GM19240 (cell line): ENCODE data around the gene PDP2.

Experiments
- DNase-seq: peaks from one replicate; pipeline ENCODE4 v3.0.0; 2011; ENCODE audit warnings: low spot score; ENCODE audit not compliant: insufficient read length

PDP2 gene

GRCh38 chr16:66903544-66904427, 23.5 kb downstream of the PDP2 start:
- DNase-seq, result no peak

- no peak for DNase-seq
Measured at GRCh38 chr16:66904428-66904845, 24.1 kb downstream of the PDP2 start.

- no peak for DNase-seq
Measured at GRCh38 chr16:66904846-66905632, 24.7 kb downstream of the PDP2 start.

GRCh38 chr16:66905633-66906539, 25.6 kb downstream of the PDP2 start:
- DNase-seq, result no peak

- DNase-seq, result no peak
Measured at GRCh38 chr16:66906916-66907836, 26.9 kb downstream of the PDP2 start.

- no peak for DNase-seq
Measured at GRCh38 chr16:66908116-66908515, 27.8 kb downstream of the PDP2 start.

- DNase-seq, result no peak
Measured at GRCh38 chr16:66908762-66909559, 28.6 kb downstream of the PDP2 start.

- DNase-seq, result no peak
Measured at GRCh38 chr16:66910175-66910940, 30.0 kb downstream of the PDP2 start.

GRCh38 chr16:66911112-66911511, 30.8 kb downstream of the PDP2 start:
- DNase-seq, result no peak

- DNase-seq, result no peak
Measured at GRCh38 chr16:66911801-66912200, 31.5 kb downstream of the PDP2 start.

- DNase-seq, result no peak
Measured at GRCh38 chr16:66913081-66913480, 32.8 kb downstream of the PDP2 start.

- DNase-seq, result no peak
Measured at GRCh38 chr16:66913711-66914110, 33.4 kb downstream of the PDP2 start.

- no peak for DNase-seq
Measured at GRCh38 chr16:66914541-66914940, 34.2 kb downstream of the PDP2 start.

- DNase-seq, result no peak
Measured at GRCh38 chr16:66915041-66915440, 34.7 kb downstream of the PDP2 start.

GRCh38 chr16:66916518-66916917, 36.2 kb downstream of the PDP2 start:
- DNase-seq, result no peak

- no peak for DNase-seq
Measured at GRCh38 chr16:66917741-66918140, 37.4 kb downstream of the PDP2 start.

GRCh38 chr16:66918355-66918754, 38.0 kb downstream of the PDP2 start:
- DNase-seq, result no peak

GRCh38 chr16:66918803-66919568, 38.7 kb downstream of the PDP2 start, which contains the start of gene CDH16:
Gene CDH16 (minus strand): TSS chr16:66918885. CDS start chr16:66918065, 820 bp downstream.
- no peak for DNase-seq
